Measurements from ENCODE around the gene SELENOF. TPM values are rescaled to one million over a fixed set of nuclear protein-coding genes. Genes with fewer than 3 reads are reported as not detected.

SELENOF gene
- total RNA-seq, 2 donors from 2014 or later = 137 to 175 TPM

GRCh38 chr1:86953167-86953566 lies 39.2 kb upstream of the SELENOF start:
- no peak for TF ChIP-seq CTCF (IDR thresholded peaks at IDR 0.05)
- no peak for TF ChIP-seq POLR2AphosphoS5 (IDR thresholded peaks at IDR 0.05)
- no peak for TF ChIP-seq POLR2A (IDR thresholded peaks at IDR 0.05)
- no peak for DNase-seq (ENCODE audit: low spot score)
- Histone ChIP-seq H3K27ac (no peak overlapping the region), H3K36me3 (no peaks in the 10 kb centered on the region), H3K27me3 (replicated peaks; ENCODE audit: insufficient read depth) (no peaks in the 10 kb centered on the region), H3K9me3 (no peaks in the 10 kb centered on the region), H3K4me3 (no peak overlapping the region), H3K4me1 (replicated peaks) (no peaks in the 10 kb centered on the region)
- intact Hi-C loops (cut with DNase I) = no loop called here
- WGBS = 99% methylated on average over 3 of the region's 3 CpGs

- TF ChIP-seq CTCF (IDR thresholded peaks at IDR 0.05) (no peak), POLR2AphosphoS5 (IDR thresholded peaks at IDR 0.05) (no peak), POLR2A (IDR thresholded peaks at IDR 0.05) (no peak)
- Histone ChIP-seq H3K36me3 (no peaks in the 10 kb centered on the region), H3K9me3 (no peaks in the 10 kb centered on the region), H3K4me1 (replicated peaks) (no peaks in the 10 kb centered on the region), H3K27ac (no peak overlapping the region), H3K27me3 (replicated peaks; ENCODE audit: insufficient read depth) (no peaks in the 10 kb centered on the region), H3K4me3 (no peak overlapping the region)
- WGBS = 77% methylated on average over 1 of the region's 1 CpG
- intact Hi-C loops (cut with DNase I) = no loop called here
- DNase-seq (ENCODE audit: low spot score) = no peak
Observed at GRCh38 chr1:86951430-86951829, 37.5 kb upstream of the SELENOF start.

- H3K27me3 ChIP-seq (replicated peaks; ENCODE audit: insufficient read depth) = no peaks in the 10 kb centered on the region
- intact Hi-C loops (cut with DNase I) = no loop called here
- 67% methylated on average over 5 of the region's 5 CpGs for WGBS
Observed at GRCh38 chr1:86950712-86951419, 36.9 kb upstream of the SELENOF start.

GRCh38 chr1:86948212-86948611 lies 34.3 kb upstream of the SELENOF start:
- H3K9me3 ChIP-seq = no peaks in the 10 kb centered on the region
- WGBS = 56% methylated on average over 5 of the region's 5 CpGs
- intact Hi-C loops (cut with DNase I) = no loop called here
- no peaks in the 10 kb centered on the region for H3K4me1 ChIP-seq (replicated peaks)
- TF ChIP-seq POLR2AphosphoS5 (IDR thresholded peaks at IDR 0.05) (no peak), POLR2A (IDR thresholded peaks at IDR 0.05) (no peak)
- DNase-seq (ENCODE audit: low spot score) = no peak
- no peak overlapping the region for H3K4me3 ChIP-seq
- no peaks in the 10 kb centered on the region for H3K27me3 ChIP-seq (replicated peaks; ENCODE audit: insufficient read depth)
- no peak overlapping the region for H3K27ac ChIP-seq
- no peaks in the 10 kb centered on the region for H3K36me3 ChIP-seq

More at GRCh38 chr1:86950712-86951419, 36.9 kb upstream of the SELENOF start:
- no peak for DNase-seq (ENCODE audit: low spot score)
- TF ChIP-seq POLR2A (IDR thresholded peaks at IDR 0.05) (no peak), CTCF (IDR thresholded peaks at IDR 0.05) (no peak), POLR2AphosphoS5 (IDR thresholded peaks at IDR 0.05) (no peak)
- Histone ChIP-seq H3K27ac (no peak overlapping the region), H3K36me3 (no peaks in the 10 kb centered on the region), H3K4me1 (replicated peaks) (no peaks in the 10 kb centered on the region), H3K4me3 (no peak overlapping the region), H3K9me3 (no peaks in the 10 kb centered on the region)

- Histone ChIP-seq H3K4me3 (no peak overlapping the region), H3K36me3 (no peaks in the 10 kb centered on the region), H3K4me1 (replicated peaks) (no peaks in the 10 kb centered on the region), H3K27me3 (replicated peaks; ENCODE audit: insufficient read depth) (no peaks in the 10 kb centered on the region), H3K27ac (no peak overlapping the region), H3K9me3 (no peaks in the 10 kb centered on the region)
- no peak for DNase-seq (ENCODE audit: low spot score)
- TF ChIP-seq CTCF (IDR thresholded peaks at IDR 0.05) = no peak
- no peak for TF ChIP-seq POLR2A (IDR thresholded peaks at IDR 0.05)
- TF ChIP-seq POLR2AphosphoS5 (IDR thresholded peaks at IDR 0.05) = no peak
- intact Hi-C loops (cut with DNase I) = no loop called here
Observed at GRCh38 chr1:86942743-86943142, 28.8 kb upstream of the SELENOF start.
